ENCODE results near the gene SSMEM1. TPM values are rescaled to one million over a fixed set of nuclear protein-coding genes. Genes with fewer than 3 reads are reported as not detected.
"Not testable (repeated sequence)": the region's sequence is repeated elsewhere in the genome, so short reads cannot be mapped to it uniquely, and the experiment has no call there.

Gene SSMEM1
- total and polyA plus RNA-seq, 2 donors (not counting 1 experiment from before 2014, with no cell fraction given): not detected

- H3K27me3 Mint-ChIP-seq: peaks cover 20% of the 10 kb centered on the region
- intact Hi-C loops (cut with micrococcal nuclease): no loop called here
- ChIA-PET CTCF (no interaction called here), POLR2A (no interaction called here)
- no peaks in the 10 kb centered on the region for H3K9me3 ChIP-seq (ENCODE audit: control extremely low read depth in 1 of 3, control insufficient read depth in 2 of 3, insufficient read depth in 1 of 3, low read length in 2 of 3)
- no peaks in the 10 kb centered on the region for H3K4me1 ChIP-seq (ENCODE audit: control insufficient read depth in 2 of 2, insufficient read depth in 2 of 2, low read length in 2 of 2)
- 88% methylated on average over 2 of the region's 2 CpGs for WGBS (ENCODE audit: insufficient coverage)
- H3K4me2 ChIP-seq (replicated peaks; ENCODE audit: low read depth, low read length, poor library complexity, severe bottlenecking): no peak overlapping the region
- no peaks in the 10 kb centered on the region for H3K4me1 Mint-ChIP-seq
- H3K36me3 ChIP-seq (replicated peaks in 1 of 2; ENCODE audit: control extremely low read depth in 1 of 2, control insufficient read depth in 1 of 2, extremely low read depth in 1 of 2, insufficient read depth in 2 of 2, low read length in 1 of 2): no peaks in the 10 kb centered on the region
- H3K27me3 ChIP-seq (replicated peaks in 1 of 4; ENCODE audit: control extremely low read depth in 1 of 4, control insufficient read depth in 3 of 4, insufficient read depth in 4 of 4, low read length in 3 of 4): no peaks in the 10 kb centered on the region
- no peak overlapping the region for H3K27ac Mint-ChIP-seq
- no peaks in the 10 kb centered on the region for H3K9me3 Mint-ChIP-seq (ENCODE audit: insufficient read depth)
- no peaks in the 10 kb centered on the region for H4K20me1 ChIP-seq (ENCODE audit: control insufficient read depth, insufficient read depth, low read length, poor library complexity, severe bottlenecking)
- TF ChIP-seq, protein P1, sequence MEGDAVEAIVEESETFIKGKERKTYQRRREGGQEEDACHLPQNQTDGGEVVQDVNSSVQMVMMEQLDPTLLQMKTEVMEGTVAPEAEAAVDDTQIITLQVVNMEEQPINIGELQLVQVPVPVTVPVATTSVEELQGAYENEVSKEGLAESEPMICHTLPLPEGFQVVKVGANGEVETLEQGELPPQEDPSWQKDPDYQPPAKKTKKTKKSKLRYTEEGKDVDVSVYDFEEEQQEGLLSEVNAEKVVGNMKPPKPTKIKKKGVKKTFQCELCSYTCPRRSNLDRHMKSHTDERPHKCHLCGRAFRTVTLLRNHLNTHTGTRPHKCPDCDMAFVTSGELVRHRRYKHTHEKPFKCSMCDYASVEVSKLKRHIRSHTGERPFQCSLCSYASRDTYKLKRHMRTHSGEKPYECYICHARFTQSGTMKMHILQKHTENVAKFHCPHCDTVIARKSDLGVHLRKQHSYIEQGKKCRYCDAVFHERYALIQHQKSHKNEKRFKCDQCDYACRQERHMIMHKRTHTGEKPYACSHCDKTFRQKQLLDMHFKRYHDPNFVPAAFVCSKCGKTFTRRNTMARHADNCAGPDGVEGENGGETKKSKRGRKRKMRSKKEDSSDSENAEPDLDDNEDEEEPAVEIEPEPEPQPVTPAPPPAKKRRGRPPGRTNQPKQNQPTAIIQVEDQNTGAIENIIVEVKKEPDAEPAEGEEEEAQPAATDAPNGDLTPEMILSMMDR (IDR thresholded peaks at IDR 0.05): no peak
- TF ChIP-seq EZH2 (IDR thresholded peaks at IDR 0.05; ENCODE audit: borderline replicate concordance, insufficient read depth, low read depth, low read length, poor library complexity, severe bottlenecking): no peak
- no peak for ATAC-seq (ENCODE audit: low read depth)
- H3K27ac ChIP-seq (ENCODE audit: low read length in 2 of 2): no peak overlapping the region
- H3K79me2 ChIP-seq (ENCODE audit: control insufficient read depth, insufficient read depth, low read length): no peaks in the 10 kb centered on the region
- no peak overlapping the region for H3K9ac ChIP-seq (ENCODE audit: low read length)
- H3K4me3 Mint-ChIP-seq: no peak overlapping the region
- H2AFZ ChIP-seq (ENCODE audit: insufficient read depth, low read depth, low read length, poor library complexity, severe bottlenecking): no peak overlapping the region
- no peak for DNase-seq
- H3K4me3 ChIP-seq (ENCODE audit: control extremely low read depth in 1 of 5, extremely low read depth in 1 of 5, insufficient read depth in 1 of 5, low read depth in 2 of 5, low read length in 4 of 5): no peak overlapping the region
Measured at GRCh38 chr7:130234078-130234477, 26.4 kb downstream of the SSMEM1 start.

GRCh38 chr7:130236361-130236760 lies 28.7 kb downstream of the SSMEM1 start:
- CTCF ChIA-PET; H3K9me3 Mint-ChIP-seq (ENCODE audit: insufficient read depth); H3K9me3 ChIP-seq (ENCODE audit: control extremely low read depth in 1 of 3, control insufficient read depth in 2 of 3, insufficient read depth in 1 of 3, low read length in 2 of 3); ATAC-seq (ENCODE audit: low read depth); H4K20me1 ChIP-seq (ENCODE audit: control insufficient read depth, insufficient read depth, low read length, poor library complexity, severe bottlenecking); H3K4me3 ChIP-seq (ENCODE audit: control extremely low read depth in 1 of 5, extremely low read depth in 1 of 5, insufficient read depth in 1 of 5, low read depth in 2 of 5, low read length in 4 of 5); intact Hi-C loops (cut with micrococcal nuclease); H3K27me3 ChIP-seq (replicated peaks in 1 of 4; ENCODE audit: control extremely low read depth in 1 of 4, control insufficient read depth in 3 of 4, insufficient read depth in 4 of 4, low read length in 3 of 4); POLR2A ChIA-PET; H3K27ac Mint-ChIP-seq; H3K9ac ChIP-seq (ENCODE audit: low read length); H3K4me1 ChIP-seq (ENCODE audit: control insufficient read depth in 2 of 2, insufficient read depth in 2 of 2, low read length in 2 of 2); H2AFZ ChIP-seq (ENCODE audit: insufficient read depth, low read depth, low read length, poor library complexity, severe bottlenecking); H3K4me2 ChIP-seq (replicated peaks; ENCODE audit: low read depth, low read length, poor library complexity, severe bottlenecking); H3K4me3 Mint-ChIP-seq; H3K79me2 ChIP-seq (ENCODE audit: control insufficient read depth, insufficient read depth, low read length); DNase-seq; H3K36me3 ChIP-seq (replicated peaks in 1 of 2; ENCODE audit: control extremely low read depth in 1 of 2, control insufficient read depth in 1 of 2, extremely low read depth in 1 of 2, insufficient read depth in 2 of 2, low read length in 1 of 2); H3K27ac ChIP-seq (ENCODE audit: low read length in 2 of 2); H3K4me1 Mint-ChIP-seq: not testable (repeated sequence)
- WGBS (ENCODE audit: insufficient coverage): 75% methylated on average over 3 of the region's 4 CpGs
- peaks cover 20% of the 10 kb centered on the region for H3K27me3 Mint-ChIP-seq

Measured in B cell (primary cell).